Breast epithelium (tissue), 3 donors: ENCODE measurements around the gene TCTN3.

ENCODE experiments used
- POLR2A ChIP-seq: fragments of 450-650 bp; IDR thresholded peaks from one replicate; pipeline ENCODE4 v1.6.1; 2016; ENCODE audit warnings: antibody characterized with exemption, mild to moderate bottlenecking, moderate library complexity
- POLR2AphosphoS5 ChIP-seq, 3 donors: sonication (generic); formaldehyde crosslinking; IDR thresholded peaks; one replicate each; pipeline ENCODE4 v1.6.1; 2017; ENCODE audit warnings: antibody characterized with exemption in 3 of 3
- TF ChIP-seq, protein P1 (sequence below), 3 donors: fragments of 450-650 bp; IDR thresholded peaks; one replicate each; pipeline ENCODE4 v1.5.1; 2016 to 2017; ENCODE audit warnings: antibody characterized with exemption in 3 of 3, mild to moderate bottlenecking in 3 of 3, moderate library complexity in 3 of 3

- TF ChIP-seq, protein P1, sequence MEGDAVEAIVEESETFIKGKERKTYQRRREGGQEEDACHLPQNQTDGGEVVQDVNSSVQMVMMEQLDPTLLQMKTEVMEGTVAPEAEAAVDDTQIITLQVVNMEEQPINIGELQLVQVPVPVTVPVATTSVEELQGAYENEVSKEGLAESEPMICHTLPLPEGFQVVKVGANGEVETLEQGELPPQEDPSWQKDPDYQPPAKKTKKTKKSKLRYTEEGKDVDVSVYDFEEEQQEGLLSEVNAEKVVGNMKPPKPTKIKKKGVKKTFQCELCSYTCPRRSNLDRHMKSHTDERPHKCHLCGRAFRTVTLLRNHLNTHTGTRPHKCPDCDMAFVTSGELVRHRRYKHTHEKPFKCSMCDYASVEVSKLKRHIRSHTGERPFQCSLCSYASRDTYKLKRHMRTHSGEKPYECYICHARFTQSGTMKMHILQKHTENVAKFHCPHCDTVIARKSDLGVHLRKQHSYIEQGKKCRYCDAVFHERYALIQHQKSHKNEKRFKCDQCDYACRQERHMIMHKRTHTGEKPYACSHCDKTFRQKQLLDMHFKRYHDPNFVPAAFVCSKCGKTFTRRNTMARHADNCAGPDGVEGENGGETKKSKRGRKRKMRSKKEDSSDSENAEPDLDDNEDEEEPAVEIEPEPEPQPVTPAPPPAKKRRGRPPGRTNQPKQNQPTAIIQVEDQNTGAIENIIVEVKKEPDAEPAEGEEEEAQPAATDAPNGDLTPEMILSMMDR (IDR thresholded peaks at IDR 0.05) = no peak
- no peak for TF ChIP-seq POLR2AphosphoS5 (IDR thresholded peaks at IDR 0.05)
- no peak for TF ChIP-seq POLR2A
These were observed 22.7 kb upstream of the TCTN3 start for GRCh38 chr10:95716466-95716865.
